Choroid plexus epithelial cell (primary cell): ENCODE measurements around the gene NWD2.

Experiments used
- DNase-seq: peaks from one replicate; pipeline ENCODE4 v3.0.0-alpha.2; 2010; ENCODE audit warnings: low read depth
- H3K4me3 ChIP-seq: 2 replicates; pipeline ENCODE4 v1.5.1; 2011; ENCODE audit warnings: low read depth, mild to moderate bottlenecking, control low read depth, low read length, moderate library complexity
- CTCF ChIP-seq: conservative IDR thresholded peaks from 2 replicates; pipeline ENCODE4 v1.5.1; 2011; ENCODE audit warnings: low read depth, mild to moderate bottlenecking, control low read depth, inconsistent platforms, low read length, moderate library complexity

The NWD2 gene

DNA sequence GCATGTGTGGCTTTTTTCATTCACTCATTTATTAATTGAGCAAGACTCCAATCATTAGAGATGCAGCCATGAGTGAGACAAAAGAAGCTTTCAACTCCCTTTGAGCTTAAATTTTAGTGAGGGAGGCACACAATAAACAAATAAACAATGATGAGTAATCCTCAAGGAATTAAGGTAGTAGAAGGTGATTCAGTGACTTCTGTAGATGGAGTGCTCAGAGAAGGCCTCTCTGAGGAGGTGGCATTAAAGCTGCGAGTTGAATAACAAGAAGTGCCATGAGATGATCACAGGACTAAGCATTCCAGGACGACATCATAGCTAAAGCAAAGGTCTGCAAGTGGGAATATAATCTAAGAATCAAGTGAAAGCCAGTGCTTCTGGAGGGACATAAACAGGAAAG, 77.6 kb downstream of the NWD2 start:
- no peak overlapping the region for H3K4me3 ChIP-seq
- no peak for DNase-seq
- TF ChIP-seq CTCF: no peak

DNA sequence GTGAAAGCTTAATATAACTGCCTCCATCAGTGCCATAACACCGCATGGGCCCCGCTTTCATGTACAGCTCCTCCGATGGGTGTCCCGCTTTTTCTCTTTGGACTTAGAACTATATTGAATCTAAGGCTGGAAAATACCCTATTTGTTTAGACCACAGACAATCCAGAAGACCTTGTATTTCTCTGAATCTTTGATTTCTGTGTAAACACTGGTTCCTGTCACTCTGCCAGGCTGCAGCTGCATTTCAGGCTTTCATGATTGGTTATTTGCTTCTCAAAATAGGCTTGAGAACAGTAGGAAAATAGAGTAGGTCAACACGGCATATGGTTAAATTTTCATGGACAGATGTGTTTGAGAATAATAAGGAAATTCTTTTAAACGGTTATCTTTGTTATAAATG, 80.0 kb downstream of the NWD2 start:
- TF ChIP-seq CTCF: no peak
- H3K4me3 ChIP-seq: no peak overlapping the region
- DNase-seq: no peak

DNA sequence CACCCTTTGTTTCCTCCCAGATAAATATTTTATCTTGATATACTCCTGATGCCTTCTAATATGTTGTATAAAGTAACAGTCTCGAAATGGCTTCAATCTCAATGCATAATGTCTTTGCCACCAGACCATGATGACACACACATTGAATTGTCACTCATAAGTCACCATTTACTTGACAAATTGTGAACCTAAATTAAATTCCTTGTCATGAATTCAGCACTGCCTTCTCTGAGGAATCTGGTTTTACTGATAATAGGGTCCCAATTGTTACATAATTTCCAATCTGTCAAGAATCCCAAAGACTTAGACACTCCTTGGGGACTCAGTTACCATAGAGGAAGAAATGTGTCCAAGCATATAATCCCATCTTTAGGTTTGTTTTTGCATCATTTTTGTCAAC, 82.3 kb downstream of the NWD2 start:
- no peak overlapping the region for H3K4me3 ChIP-seq
- DNase-seq: no peak
- no peak for TF ChIP-seq CTCF

DNA sequence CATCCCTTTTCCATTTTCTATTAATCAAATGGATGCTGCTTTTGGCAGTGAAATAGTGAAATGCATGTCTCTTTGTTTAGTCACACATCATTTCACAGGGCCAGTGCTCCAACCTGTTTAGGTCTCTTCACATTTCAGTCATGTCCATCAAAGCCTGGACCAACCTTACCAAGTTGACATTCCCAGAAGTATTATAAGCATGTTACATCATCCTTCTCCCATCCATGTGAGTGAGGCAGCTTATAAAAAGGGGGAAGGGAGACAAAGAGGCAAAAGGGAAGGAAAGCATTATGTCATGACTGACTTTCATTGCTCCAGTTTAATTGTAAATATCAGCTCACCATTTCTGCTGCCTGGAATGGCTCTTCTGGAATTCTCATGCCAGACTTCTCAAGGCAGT, 94.4 kb downstream of the NWD2 start:
- no peak for TF ChIP-seq CTCF
- no peak for DNase-seq
- H3K4me3 ChIP-seq: no peak overlapping the region

- DNase-seq: no peak
- no peak for TF ChIP-seq CTCF
Measured at GRCh38 chr4:37358748-37359147, 114.2 kb downstream of the NWD2 start.

DNA sequence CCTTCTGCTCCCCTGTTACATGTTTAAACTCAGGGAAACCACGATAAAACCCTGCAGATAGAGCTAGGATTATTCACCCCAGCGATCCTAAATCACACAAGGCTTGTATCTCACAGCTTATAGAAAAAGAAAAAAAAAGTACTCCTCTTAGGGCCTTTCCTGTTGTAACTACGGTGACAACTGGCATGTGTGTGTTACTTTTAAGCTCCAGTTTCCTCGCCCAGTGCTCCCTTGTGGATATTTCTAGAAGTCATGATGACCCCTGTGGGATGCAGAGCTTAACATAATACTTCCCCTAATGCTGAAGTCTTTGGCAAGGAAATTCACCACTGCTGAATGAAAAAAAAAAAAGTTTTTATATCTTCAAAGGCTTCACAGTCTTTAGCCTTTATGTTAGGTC, 114.7 kb downstream of the NWD2 start:
- DNase-seq: no peak
- TF ChIP-seq CTCF: no peak
- H3K4me3 ChIP-seq: no peak overlapping the region

More at GRCh38 chr4:37358748-37359147, 114.2 kb downstream of the NWD2 start:
- H3K4me3 ChIP-seq: no peak overlapping the region

- TF ChIP-seq CTCF: no peak
- no peak overlapping the region for H3K4me3 ChIP-seq
- no peak for DNase-seq
Measured at GRCh38 chr4:37365888-37366287, 121.3 kb downstream of the NWD2 start.
